Fibroblast of lung (primary cell): Measurements from ENCODE around the gene MPV17L2. TPM values are rescaled to one million over a fixed set of nuclear protein-coding genes. Genes with fewer than 3 reads are reported as not detected.

Source experiments
- DNase-seq, 2 donors: peaks; one replicate each; pipeline versions ENCODE4 v3.0.0 to v3.0.0-alpha.2; 2010; ENCODE audit warnings: low read depth in 2 of 2
- H2AFZ ChIP-seq: 2 replicates; pipeline ENCODE4 v1.5.1; 2012; ENCODE audit warnings: low read length, control low read depth, inconsistent platforms
- H3K27ac ChIP-seq: 2 replicates; pipeline ENCODE4 v1.5.1; 2011; ENCODE audit warnings: low read length, control low read depth; ENCODE audit not compliant: insufficient read depth
- H3K27me3 ChIP-seq: 2 replicates; pipeline ENCODE4 v1.5.1; 2011; ENCODE audit warnings: mild to moderate bottlenecking, low read length; ENCODE audit not compliant: control insufficient read depth, insufficient read depth
- H3K36me3 ChIP-seq: 2 replicates; pipeline ENCODE4 v1.5.1; 2011; ENCODE audit warnings: low read length; ENCODE audit not compliant: control insufficient read depth, insufficient read depth
- H3K4me1 ChIP-seq: 2 replicates; pipeline ENCODE4 v1.5.1; 2011; ENCODE audit warnings: low read length; ENCODE audit not compliant: control insufficient read depth, insufficient read depth; ENCODE audit errors: extremely low read depth
- H3K4me2 ChIP-seq: 2 replicates; pipeline ENCODE4 v1.5.1; 2011; ENCODE audit warnings: low read length, control low read depth; ENCODE audit not compliant: insufficient read depth; ENCODE audit errors: extremely low read depth
- H3K4me3 ChIP-seq, 4 experiments: fragments of 200-600 bp in 1 of 4; sonication (generic) in 1 of 4; replicated peaks in 1 of 4; 2 replicates each; pipeline ENCODE4 v1.5.1; 2011 to 2016; ENCODE audit warnings: low read length in 4 of 4, low read depth in 3 of 4, mild to moderate bottlenecking in 3 of 4, control low read depth in 2 of 4, inconsistent platforms in 1 of 4, mixed read lengths in 1 of 4; ENCODE audit not compliant: insufficient read depth in 1 of 4; ENCODE audit errors: control extremely low read depth in 1 of 4
- H3K79me2 ChIP-seq: 2 replicates; pipeline ENCODE4 v1.5.1; 2012; ENCODE audit warnings: mild to moderate bottlenecking, low read length, inconsistent platforms; ENCODE audit not compliant: control insufficient read depth, insufficient read depth
- H3K9ac ChIP-seq: 2 replicates; pipeline ENCODE4 v1.5.1; 2011; ENCODE audit warnings: mild to moderate bottlenecking, low read length, control low read depth; ENCODE audit not compliant: insufficient read depth
- H3K9me3 ChIP-seq: 2 replicates; pipeline ENCODE4 v1.5.1; 2012; ENCODE audit warnings: low read depth, low read length; ENCODE audit not compliant: control insufficient read depth, insufficient read depth
- H4K20me1 ChIP-seq: 2 replicates; pipeline ENCODE4 v1.5.1; 2011; ENCODE audit warnings: low read length; ENCODE audit not compliant: control insufficient read depth, insufficient read depth; ENCODE audit errors: extremely low read depth
- EZH2 ChIP-seq: IDR thresholded peaks from 2 replicates; pipeline ENCODE4 v1.5.1; 2012; ENCODE audit warnings: low read length, control low read depth, mild to moderate bottlenecking; ENCODE audit errors: missing control alignments
- polyA plus RNA-seq, 2 donors: library from polyadenylated mRNA; depleted of rRNA in 1 of 2; stranded (reverse) in 1 of 2; unstranded in 1 of 2; fragments of >200 nt; gene quantifications; 2 replicates each; pipeline ENCODE4 v1.2.1, GENCODE V29; 2011 to 2012; ENCODE audit warnings: missing spikeins in 1 of 2
- total RNA-seq: library from RNA; depleted of rRNA; stranded (reverse); fragments of >200 nt; gene quantifications from 2 replicates; pipeline ENCODE4 v1.2.1, GENCODE V29; 2014
- TF ChIP-seq, protein P1 (sequence below), 2 donors: IDR thresholded peaks in 1 of 2; conservative IDR thresholded peaks in 1 of 2; 1 replicate in 1 of 2; 2 replicates in 1 of 2; pipeline ENCODE4 v1.5.1; 2011 to 2012; ENCODE audit warnings: low read length in 2 of 2, control low read depth in 1 of 2, inconsistent platforms in 1 of 2, low read depth in 1 of 2, mild to moderate bottlenecking in 1 of 2

Gene MPV17L2
- total and polyA plus RNA-seq, 2 donors (not counting 1 experiment from before 2014, with no cell fraction given): 4.1 to 9.4 TPM

- no peak overlapping the region for H2AFZ ChIP-seq
- TF ChIP-seq, protein P1, sequence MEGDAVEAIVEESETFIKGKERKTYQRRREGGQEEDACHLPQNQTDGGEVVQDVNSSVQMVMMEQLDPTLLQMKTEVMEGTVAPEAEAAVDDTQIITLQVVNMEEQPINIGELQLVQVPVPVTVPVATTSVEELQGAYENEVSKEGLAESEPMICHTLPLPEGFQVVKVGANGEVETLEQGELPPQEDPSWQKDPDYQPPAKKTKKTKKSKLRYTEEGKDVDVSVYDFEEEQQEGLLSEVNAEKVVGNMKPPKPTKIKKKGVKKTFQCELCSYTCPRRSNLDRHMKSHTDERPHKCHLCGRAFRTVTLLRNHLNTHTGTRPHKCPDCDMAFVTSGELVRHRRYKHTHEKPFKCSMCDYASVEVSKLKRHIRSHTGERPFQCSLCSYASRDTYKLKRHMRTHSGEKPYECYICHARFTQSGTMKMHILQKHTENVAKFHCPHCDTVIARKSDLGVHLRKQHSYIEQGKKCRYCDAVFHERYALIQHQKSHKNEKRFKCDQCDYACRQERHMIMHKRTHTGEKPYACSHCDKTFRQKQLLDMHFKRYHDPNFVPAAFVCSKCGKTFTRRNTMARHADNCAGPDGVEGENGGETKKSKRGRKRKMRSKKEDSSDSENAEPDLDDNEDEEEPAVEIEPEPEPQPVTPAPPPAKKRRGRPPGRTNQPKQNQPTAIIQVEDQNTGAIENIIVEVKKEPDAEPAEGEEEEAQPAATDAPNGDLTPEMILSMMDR (conservative IDR thresholded peaks at IDR 0.05 in 1 of 2, IDR thresholded peaks at IDR 0.05 in 1 of 2; ENCODE audit: low read depth in 1 of 2, low read length in 2 of 2): no peak
- no peak for TF ChIP-seq EZH2
- H3K4me1 ChIP-seq: no peaks in the 10 kb centered on the region
- no peak for DNase-seq
- H3K36me3 ChIP-seq: no peaks in the 10 kb centered on the region
- no peaks in the 10 kb centered on the region for H3K9me3 ChIP-seq
- no peak overlapping the region for H3K4me3 ChIP-seq
- H3K27me3 ChIP-seq: no peaks in the 10 kb centered on the region
- H3K79me2 ChIP-seq: no peaks in the 10 kb centered on the region
- H4K20me1 ChIP-seq: no peaks in the 10 kb centered on the region
- H3K27ac ChIP-seq: no peak overlapping the region
- no peak overlapping the region for H3K9ac ChIP-seq
- H3K4me2 ChIP-seq: no peak overlapping the region
These were observed 29.1 kb downstream of the MPV17L2 start for GRCh38 chr19:18221815-18222725.

GRCh38 chr19:18223860-18224524 lies 31.0 kb downstream of the MPV17L2 start:
- Histone ChIP-seq H3K36me3 (no peaks in the 10 kb centered on the region), H4K20me1 (no peaks in the 10 kb centered on the region), H3K4me2 (peak overlapping the region; percentile 84), H3K4me1 (no peaks in the 10 kb centered on the region), H3K9me3 (no peaks in the 10 kb centered on the region), H2AFZ (peak overlapping the region; percentile 95), H3K27me3 (peaks cover 3% of the 10 kb centered on the region), H3K9ac (peak overlapping the region; percentile 50), H3K27ac (peak overlapping the region; percentile 39), H3K4me3 (peak overlapping the region; percentile 37 to 66 (median 52)), H3K79me2 (no peaks in the 10 kb centered on the region)
- TF ChIP-seq, protein P1 (conservative IDR thresholded peaks at IDR 0.05 in 1 of 2, IDR thresholded peaks at IDR 0.05 in 1 of 2; ENCODE audit: low read depth in 1 of 2, low read length in 2 of 2): no peak
- TF ChIP-seq EZH2: no peak
- no peak for DNase-seq

GRCh38 chr19:18224525-18225354 lies 31.7 kb downstream of the MPV17L2 start:
- Histone ChIP-seq H3K27ac (peak overlapping the region; percentile 39), H3K9ac (peak overlapping the region; percentile 50), H2AFZ (peak overlapping the region; percentile 95), H3K4me2 (peak overlapping the region; percentile 84), H3K4me1 (no peaks in the 10 kb centered on the region), H3K79me2 (no peaks in the 10 kb centered on the region), H3K4me3 (peak overlapping the region; percentile 37 to 66 (median 54)), H3K9me3 (no peaks in the 10 kb centered on the region), H3K27me3 (peaks cover 3% of the 10 kb centered on the region), H3K36me3 (no peaks in the 10 kb centered on the region), H4K20me1 (no peaks in the 10 kb centered on the region)
- DNase-seq: peak; percentile 97 to 99
- TF ChIP-seq, protein P1 (conservative IDR thresholded peaks at IDR 0.05 in 1 of 2, IDR thresholded peaks at IDR 0.05 in 1 of 2; ENCODE audit: low read depth in 1 of 2, low read length in 2 of 2): no peak
- no peak for TF ChIP-seq EZH2
